Renal cortical epithelial cell (primary cell): Measurements from ENCODE around the gene CABLES2. TPM values are rescaled to one million over a fixed set of nuclear protein-coding genes. Genes with fewer than 3 reads are reported as not detected.
"Not testable (repeated sequence)": the region's sequence is repeated elsewhere in the genome, so short reads cannot be mapped to it uniquely, and the experiment has no call there.

Experiments
- DNase-seq: peaks from one replicate; pipeline ENCODE4 v3.0.0-alpha.2; 2011; ENCODE audit warnings: low read depth
- total RNA-seq: library from RNA; depleted of rRNA; stranded (reverse); fragments of >200 nt; gene quantifications from 2 replicates; pipeline ENCODE4 v1.2.3, GENCODE V29; 2014

The CABLES2 gene
- total RNA-seq, 1 donor from 2014 or later = 2.7 TPM

DNA sequence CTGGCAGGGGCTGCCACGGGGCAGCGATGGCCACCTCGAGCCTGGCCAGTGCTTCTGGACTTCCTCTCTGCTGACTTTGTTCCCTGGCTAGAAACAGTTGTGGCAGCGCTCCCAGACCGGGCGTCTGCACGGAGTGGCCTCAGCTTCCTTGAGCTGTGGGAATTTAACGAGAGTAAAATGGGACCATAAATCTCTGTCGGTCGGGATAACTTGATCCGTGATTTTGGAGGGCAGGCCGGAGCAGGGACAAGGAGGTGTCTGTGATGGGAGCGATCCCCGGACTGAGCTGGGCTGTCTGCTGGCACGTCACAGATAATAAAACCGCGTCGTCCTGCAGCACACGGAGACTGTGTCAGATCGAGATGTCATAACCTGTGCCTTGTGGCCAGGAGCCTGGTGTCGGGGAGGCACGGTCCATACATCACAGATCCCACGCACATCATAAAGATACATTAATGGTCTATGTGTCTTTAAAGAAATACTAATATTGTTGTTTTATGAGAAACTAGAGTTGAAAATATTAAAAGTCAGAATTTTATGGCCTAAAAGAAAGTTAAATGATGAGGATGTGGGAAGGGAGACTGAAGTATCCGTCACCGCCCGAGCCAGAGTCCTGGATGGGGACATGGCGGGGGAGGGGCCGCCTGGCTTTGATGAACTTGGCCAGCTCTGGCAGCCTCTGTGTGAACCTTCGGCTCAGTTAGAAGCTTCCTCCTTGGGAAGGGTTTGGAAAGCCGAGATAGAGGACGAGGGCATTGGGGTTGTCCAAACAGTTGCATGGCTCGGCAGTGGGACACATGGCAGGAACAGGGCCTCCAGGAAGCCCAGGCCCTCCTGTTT is 26.8 kb upstream of the CABLES2 start:
- DNase-seq = no peak

GRCh38 chr20:62430866-62431447 is 23.9 kb upstream of the CABLES2 start:
- DNase-seq = no peak

- DNase-seq = no peak
Measured at GRCh38 chr20:62430311-62430853, 23.3 kb upstream of the CABLES2 start.

GRCh38 chr20:62429455-62430310 is 22.6 kb upstream of the CABLES2 start:
- no peak for DNase-seq

GRCh38 chr20:62428396-62429295 is 21.6 kb upstream of the CABLES2 start:
- no peak for DNase-seq

DNA sequence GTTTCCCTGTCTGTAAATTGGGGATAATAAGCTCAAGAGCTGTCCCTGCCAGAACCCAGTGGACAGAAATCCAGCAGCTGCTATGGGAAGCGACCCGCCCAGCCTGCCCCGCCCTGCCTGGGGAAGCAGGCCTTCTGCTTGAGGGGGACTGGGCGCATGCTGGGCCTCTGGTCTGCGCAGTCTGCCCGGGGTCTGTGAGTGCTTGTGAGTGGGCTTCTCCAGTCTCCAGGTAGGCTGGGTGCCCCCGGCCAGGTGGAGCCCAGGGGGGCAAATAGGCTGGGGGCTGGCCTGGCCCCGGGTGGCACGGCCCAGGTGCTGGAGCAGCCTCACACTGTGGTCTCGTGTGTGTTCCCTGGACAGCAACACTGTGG is 20.9 kb upstream of the CABLES2 start:
- no peak for DNase-seq

- DNase-seq = peak; percentile 32
Measured at GRCh38 chr20:62427172-62428001, 20.3 kb upstream of the CABLES2 start, which contains the start of gene RBBP8NL. TSS of gene RBBP8NL (minus strand) at chr20:62427539. CDS start at chr20:62419647, 7,892 bp downstream.

DNA sequence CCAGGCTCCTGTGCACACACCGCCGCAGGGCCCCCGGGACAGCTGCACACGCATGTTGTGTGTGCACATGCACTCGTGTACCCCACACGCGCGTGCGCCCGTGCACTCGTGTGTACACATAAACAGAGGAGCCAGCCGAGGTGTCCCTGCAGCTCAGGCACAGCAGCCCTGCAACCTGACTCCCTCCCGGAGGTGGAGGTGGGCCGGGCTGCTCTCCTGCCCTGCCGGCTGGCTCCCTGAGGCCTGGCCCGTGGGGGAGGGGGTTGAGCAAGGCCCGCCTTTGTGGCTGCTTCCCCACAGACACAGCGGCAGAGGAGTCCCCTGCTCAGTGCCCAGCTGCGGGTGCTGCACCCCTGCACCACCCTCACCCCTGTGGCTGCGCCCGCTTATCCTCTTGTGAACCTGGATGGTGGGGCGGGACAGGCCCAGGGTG is 19.6 kb upstream of the CABLES2 start:
- DNase-seq = no peak

GRCh38 chr20:62426059-62426348 is 18.9 kb upstream of the CABLES2 start:
- not testable (repeated sequence) for DNase-seq

GRCh38 chr20:62425281-62426058 is 18.4 kb upstream of the CABLES2 start:
- DNase-seq = no peak

DNA sequence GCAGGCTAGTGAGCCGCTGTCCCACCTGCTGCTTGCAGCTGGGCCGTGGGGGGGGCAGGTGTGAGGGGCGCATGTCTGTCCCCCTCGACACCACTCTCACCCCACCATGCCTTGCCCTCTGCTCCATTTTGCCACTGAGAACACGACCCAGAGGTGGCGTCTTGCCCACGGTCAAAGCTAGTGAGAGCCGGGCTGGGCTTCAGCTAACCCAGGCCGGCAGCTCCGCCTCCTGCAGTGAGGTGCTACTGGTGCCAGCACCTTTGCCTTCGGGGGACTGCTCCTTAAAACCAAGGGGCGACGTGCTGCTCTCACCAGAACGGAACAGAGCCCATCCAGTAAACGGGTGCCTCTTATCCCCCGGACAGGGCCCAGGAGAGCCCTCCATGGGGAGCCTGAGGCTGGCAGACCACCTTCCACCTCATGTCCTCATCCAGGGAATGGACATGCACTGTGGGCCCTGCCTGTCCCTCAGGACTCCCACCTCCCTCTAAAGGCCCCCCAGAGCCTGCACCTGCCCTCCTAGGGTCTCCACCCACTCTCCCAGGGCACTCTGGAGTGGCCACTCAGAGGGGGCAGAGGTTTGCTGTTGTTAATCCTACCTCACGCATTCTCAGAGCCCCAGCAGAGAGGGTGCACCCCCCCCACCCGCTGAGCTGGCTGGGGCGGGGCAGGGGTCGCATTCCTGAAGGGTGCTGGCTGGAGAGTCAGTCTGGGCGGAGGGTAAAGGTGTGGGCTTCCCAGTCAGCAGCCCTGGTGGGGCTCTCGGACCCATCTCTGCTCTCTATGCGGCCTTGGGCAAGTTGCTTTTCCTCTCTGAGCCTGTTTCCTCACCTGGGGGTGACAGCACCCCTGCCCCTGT is 17.4 kb upstream of the CABLES2 start:
- DNase-seq = no peak

GRCh38 chr20:62423326-62423706 is 16.2 kb upstream of the CABLES2 start:
- DNase-seq = no peak

- DNase-seq = no peak
Measured at GRCh38 chr20:62422636-62423325, 15.7 kb upstream of the CABLES2 start.

DNA sequence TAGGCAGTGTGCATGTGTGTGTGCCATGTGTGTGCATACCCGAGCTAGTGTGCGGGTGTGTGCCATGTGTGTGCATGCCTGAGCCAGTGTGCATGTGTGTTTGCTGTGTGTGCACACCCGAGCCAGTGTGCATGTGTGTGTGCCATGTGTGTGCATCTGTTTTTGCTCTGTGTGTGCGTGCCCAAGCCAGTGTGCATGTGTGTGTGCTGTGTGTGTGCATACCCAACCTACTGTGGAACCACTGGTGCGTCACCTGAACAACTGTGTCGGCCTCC is 14.6 kb upstream of the CABLES2 start:
- DNase-seq = no peak

GRCh38 chr20:62420846-62421715 is 14.0 kb upstream of the CABLES2 start:
- DNase-seq = no peak

GRCh38 chr20:62419759-62420158 is 12.7 kb upstream of the CABLES2 start:
- DNase-seq = no peak
